GM04503 (cell line): ENCODE data around the gene NTM.

Source experiments
- DNase-seq: peaks from one replicate; pipeline ENCODE4 v3.0.0-alpha.2; 2012; ENCODE audit warnings: low read depth

The NTM gene

GRCh38 chr11:131549770-131550169 lies 179.4 kb downstream of the NTM start:
- no peak for DNase-seq

- DNase-seq, result no peak
These were observed 189.9 kb downstream of the NTM start for GRCh38 chr11:131560287-131560686.

GRCh38 chr11:131561501-131561900 lies 191.1 kb downstream of the NTM start:
- DNase-seq, result no peak

- DNase-seq, result no peak
These were observed 191.6 kb downstream of the NTM start for GRCh38 chr11:131561972-131562371.

GRCh38 chr11:131568318-131568717 lies 197.9 kb downstream of the NTM start:
- no peak for DNase-seq

GRCh38 chr11:131571571-131571970 lies 201.2 kb downstream of the NTM start:
- DNase-seq, result no peak

- DNase-seq, result no peak
These were observed 202.0 kb downstream of the NTM start for GRCh38 chr11:131572423-131572822.

GRCh38 chr11:131579932-131580387 lies 209.5 kb downstream of the NTM start:
- DNase-seq, result peak; percentile 65

GRCh38 chr11:131580476-131580875 lies 210.1 kb downstream of the NTM start:
- no peak for DNase-seq

GRCh38 chr11:131581046-131581445 lies 210.6 kb downstream of the NTM start:
- no peak for DNase-seq

GRCh38 chr11:131582021-131582525 lies 211.7 kb downstream of the NTM start:
- DNase-seq, result no peak

GRCh38 chr11:131583421-131583820 lies 213.0 kb downstream of the NTM start:
- no peak for DNase-seq

- no peak for DNase-seq
These were observed 213.5 kb downstream of the NTM start for GRCh38 chr11:131583938-131584337.

GRCh38 chr11:131584785-131585592 lies 214.6 kb downstream of the NTM start:
- DNase-seq, result no peak

- DNase-seq, result no peak
These were observed 217.6 kb downstream of the NTM start for GRCh38 chr11:131588057-131588456.

GRCh38 chr11:131591051-131591461 lies 220.6 kb downstream of the NTM start:
- no peak for DNase-seq

GRCh38 chr11:131592152-131592551 lies 221.7 kb downstream of the NTM start:
- no peak for DNase-seq

GRCh38 chr11:131592734-131593133 lies 222.3 kb downstream of the NTM start:
- DNase-seq, result no peak

GRCh38 chr11:131593301-131593700 lies 222.9 kb downstream of the NTM start:
- DNase-seq, result no peak

GRCh38 chr11:131595797-131596196 lies 225.4 kb downstream of the NTM start:
- no peak for DNase-seq

GRCh38 chr11:131597890-131598289 lies 227.5 kb downstream of the NTM start:
- no peak for DNase-seq

GRCh38 chr11:131598305-131598704 lies 227.9 kb downstream of the NTM start:
- no peak for DNase-seq

- DNase-seq, result no peak
These were observed 228.9 kb downstream of the NTM start for GRCh38 chr11:131599285-131599684.

GRCh38 chr11:131600628-131601027 lies 230.2 kb downstream of the NTM start:
- DNase-seq, result no peak
